DND-41 (cell line): ENCODE data around the gene SYS1.

ENCODE experiments used
- ATAC-seq: fragments of 200-7000 bp; cut with Tn5 transposase; 3 replicates; pipeline ENCODE4 v1.9.1; 2021; ENCODE audit warnings: low read depth; ENCODE audit not compliant: insufficient read depth
- DNase-seq: peaks from one replicate; pipeline ENCODE4 v3.0.0-alpha.2; 2020
- H2AFZ ChIP-seq: 2 replicates; pipeline ENCODE4 v1.6.0; 2012; ENCODE audit warnings: low read depth, low read length
- H3K27ac ChIP-seq: 2 replicates; pipeline ENCODE4 v1.5.1; 2012; ENCODE audit warnings: low read length, inconsistent platforms
- H3K27me3 ChIP-seq: fragments of 200-600 bp; sonication (generic); 2 replicates; pipeline ENCODE4 v1.6.0; 2012; ENCODE audit warnings: low read length, mild to moderate bottlenecking, inconsistent platforms; ENCODE audit not compliant: insufficient read depth, poor library complexity
- H3K36me3 ChIP-seq: 2 replicates; pipeline ENCODE4 v1.5.1; 2012; ENCODE audit warnings: low read length, inconsistent platforms; ENCODE audit not compliant: insufficient read depth
- H3K4me1 ChIP-seq: 2 replicates; pipeline ENCODE4 v1.5.1; 2012; ENCODE audit warnings: mild to moderate bottlenecking, low read length; ENCODE audit not compliant: insufficient read depth
- H3K4me2 ChIP-seq: 2 replicates; pipeline ENCODE4 v1.6.0; 2012; ENCODE audit warnings: mild to moderate bottlenecking, moderate library complexity, low read length, inconsistent platforms; ENCODE audit not compliant: insufficient read depth
- H3K4me3 ChIP-seq, 2 experiments: fragments of 200-600 bp in 1 of 2; shearing (Covaris generic) in 1 of 2; 2 replicates each; pipeline ENCODE4 v1.5.1; 2012 to 2016; ENCODE audit warnings: inconsistent platforms in 2 of 2, low read length in 2 of 2, mild to moderate bottlenecking in 2 of 2, low read depth in 1 of 2, moderate library complexity in 1 of 2
- H3K79me2 ChIP-seq: 2 replicates; pipeline ENCODE4 v1.6.0; 2012; ENCODE audit warnings: low read length, inconsistent platforms; ENCODE audit not compliant: insufficient read depth
- H3K9ac ChIP-seq: 2 replicates; pipeline ENCODE4 v1.6.0; 2012; ENCODE audit warnings: low read depth, mild to moderate bottlenecking, inconsistent platforms, low read length, moderate library complexity
- H3K9me3 ChIP-seq: 2 replicates; pipeline ENCODE4 v1.5.1; 2012; ENCODE audit warnings: low read length, moderate library complexity, mild to moderate bottlenecking, inconsistent platforms; ENCODE audit not compliant: insufficient read depth, severe bottlenecking
- H4K20me1 ChIP-seq: 2 replicates; pipeline ENCODE4 v1.6.0; 2012; ENCODE audit warnings: low read length; ENCODE audit not compliant: insufficient read depth
- CTCF ChIP-seq: IDR thresholded peaks from 2 replicates; pipeline ENCODE4 v1.5.1; 2012; ENCODE audit warnings: borderline replicate concordance, low read length, moderate library complexity, mild to moderate bottlenecking; ENCODE audit not compliant: poor library complexity, severe bottlenecking; ENCODE audit errors: extremely low read depth
- EZH2 ChIP-seq: IDR thresholded peaks from 3 replicates; pipeline ENCODE4 v1.6.1; 2012; ENCODE audit warnings: borderline replicate concordance, low read depth, mild to moderate bottlenecking, moderate library complexity, low read length, inconsistent platforms; ENCODE audit not compliant: severe bottlenecking

SYS1 gene

GRCh38 chr20:45316150-45317080 is 46.5 kb upstream of the SYS1 start:
- Histone ChIP-seq H3K79me2 (no peaks in the 10 kb centered on the region), H3K27me3 (no peaks in the 10 kb centered on the region), H4K20me1 (no peaks in the 10 kb centered on the region), H3K9me3 (no peaks in the 10 kb centered on the region), H3K4me3 (no peak overlapping the region), H2AFZ (no peak overlapping the region), H3K27ac (no peak overlapping the region), H3K4me2 (no peak overlapping the region), H3K9ac (no peak overlapping the region), H3K36me3 (no peaks in the 10 kb centered on the region), H3K4me1 (peaks cover 35% of the 10 kb centered on the region)
- ATAC-seq (no peak), DNase-seq (no peak)
- no peak for TF ChIP-seq CTCF
- no peak for TF ChIP-seq EZH2

- Histone ChIP-seq H3K4me2 (no peak overlapping the region), H3K79me2 (no peaks in the 10 kb centered on the region), H4K20me1 (no peaks in the 10 kb centered on the region), H3K27ac (peak overlapping the region; percentile 80; the same call in 1 of the 2 replicates), H3K9me3 (no peaks in the 10 kb centered on the region), H3K4me3 (no peak overlapping the region), H3K36me3 (no peaks in the 10 kb centered on the region), H3K4me1 (peaks cover 35% of the 10 kb centered on the region), H2AFZ (no peak overlapping the region), H3K27me3 (no peaks in the 10 kb centered on the region), H3K9ac (no peak overlapping the region)
- DNase-seq (no peak), ATAC-seq (no peak)
- TF ChIP-seq CTCF = no peak
- no peak for TF ChIP-seq EZH2
Observed at GRCh38 chr20:45317826-45318225, 45.1 kb upstream of the SYS1 start.

- H3K79me2 ChIP-seq = no peaks in the 10 kb centered on the region
- H3K36me3 ChIP-seq = no peaks in the 10 kb centered on the region
Observed at GRCh38 chr20:45318386-45318939, 44.5 kb upstream of the SYS1 start.

More at GRCh38 chr20:45318386-45318939, 44.5 kb upstream of the SYS1 start:
- ATAC-seq (no peak; the same call in 2 of the 3 replicates), DNase-seq (peak; percentile 12)
- Histone ChIP-seq H3K27ac (peak overlapping the region; percentile 80), H3K27me3 (no peaks in the 10 kb centered on the region), H4K20me1 (no peaks in the 10 kb centered on the region), H2AFZ (peak overlapping the region; percentile 93), H3K9ac (peak overlapping the region; percentile 39; the same call in 1 of the 2 replicates), H3K4me3 (peak overlapping the region in 1 of 2 experiments; percentile 21; a peak in 1 of 4 replicates), H3K9me3 (no peaks in the 10 kb centered on the region), H3K4me2 (peak overlapping the region; percentile 49), H3K4me1 (peaks cover 35% of the 10 kb centered on the region)
- TF ChIP-seq CTCF = no peak
- no peak for TF ChIP-seq EZH2
